Right lobe of liver (tissue), 4 donors: ENCODE results near the gene KCNQ1OT1.

Experiments
- CTCF ChIP-seq, 4 donors: fragments of 200-600 bp in 3 of 4; fragments of 450-650 bp in 1 of 4; IDR thresholded peaks; one replicate each; pipeline versions ENCODE4 v1.5.1 to v1.8.0; 2016 to 2022; ENCODE audit warnings: antibody characterized with exemption in 4 of 4, mild to moderate bottlenecking in 2 of 4
- POLR2A ChIP-seq: fragments of 450-650 bp; IDR thresholded peaks from one replicate; pipeline ENCODE4 v1.6.1; 2017; ENCODE audit warnings: antibody characterized with exemption, mild to moderate bottlenecking
- donor health status: DM: no; HTN: no; CAD: no.
- donor health status: DM: no; HTN: no; CAD: no.
- donor health status: DM: no; HTN: yes; CAD: no.

DNA sequence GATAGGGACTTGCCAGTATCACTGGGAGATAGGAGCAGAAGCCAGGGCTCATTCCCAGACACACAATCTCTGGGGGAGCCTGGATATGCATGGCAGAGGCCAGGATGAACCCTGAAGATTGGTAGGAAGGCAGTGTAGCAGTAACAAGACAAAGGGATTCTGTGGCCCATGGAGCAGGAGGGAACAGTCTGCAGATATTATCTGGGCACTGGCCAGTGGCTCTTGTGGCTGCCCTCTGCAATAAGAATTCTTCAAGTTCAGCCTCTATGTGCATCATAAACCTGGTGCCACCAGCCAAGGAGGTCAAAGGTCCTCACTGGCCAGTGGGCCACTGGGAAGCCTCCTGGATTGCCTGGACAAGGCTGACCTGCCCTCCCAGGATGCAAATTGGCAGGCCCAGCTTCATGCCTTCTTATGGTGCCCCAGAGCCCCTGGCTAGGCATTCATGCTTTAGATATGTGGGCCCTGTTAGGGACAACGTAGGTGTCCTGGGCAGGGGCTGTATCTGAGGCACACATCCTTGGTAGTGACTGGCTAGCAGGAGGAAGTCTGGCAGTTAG is 29.2 kb downstream of the KCNQ1OT1 start:
- TF ChIP-seq POLR2A, result no peak
- no peak for TF ChIP-seq CTCF (IDR thresholded peaks at IDR 0.05)
